HG02981 (cell line): ENCODE results near the gene EXOC4.
"Not testable (repeated sequence)": the region's sequence is repeated elsewhere in the genome, so short reads cannot be mapped to it uniquely, and the experiment has no call there.

Source experiments
- ATAC-seq: cut with Tn5 transposase; IDR thresholded peaks from one replicate; pipeline ENCODE4 v1.9.1; 2021; ENCODE audit warnings: mild to moderate bottlenecking, moderate library complexity; ENCODE audit not compliant: unreplicated experiment

Gene EXOC4

DNA sequence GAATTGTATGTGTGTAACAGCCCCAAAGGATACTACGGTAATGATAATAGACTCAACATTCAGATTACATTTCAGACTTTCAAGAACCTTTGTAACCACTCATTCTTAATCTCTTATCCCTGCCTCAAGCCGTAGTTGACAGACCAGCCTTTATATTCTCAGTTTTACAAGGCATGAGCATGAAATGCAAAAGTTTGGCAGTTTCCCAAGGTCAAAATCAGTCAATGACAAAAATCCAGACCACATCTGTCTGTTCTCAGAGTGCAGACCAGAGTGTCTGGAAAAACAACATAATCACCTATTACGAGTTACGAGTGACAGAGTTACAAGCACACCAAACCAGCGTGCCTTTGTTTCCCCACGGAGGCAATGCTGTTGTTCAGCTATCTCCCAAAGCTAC is 695.7 kb downstream of the EXOC4 start:
- ATAC-seq, result no peak

DNA sequence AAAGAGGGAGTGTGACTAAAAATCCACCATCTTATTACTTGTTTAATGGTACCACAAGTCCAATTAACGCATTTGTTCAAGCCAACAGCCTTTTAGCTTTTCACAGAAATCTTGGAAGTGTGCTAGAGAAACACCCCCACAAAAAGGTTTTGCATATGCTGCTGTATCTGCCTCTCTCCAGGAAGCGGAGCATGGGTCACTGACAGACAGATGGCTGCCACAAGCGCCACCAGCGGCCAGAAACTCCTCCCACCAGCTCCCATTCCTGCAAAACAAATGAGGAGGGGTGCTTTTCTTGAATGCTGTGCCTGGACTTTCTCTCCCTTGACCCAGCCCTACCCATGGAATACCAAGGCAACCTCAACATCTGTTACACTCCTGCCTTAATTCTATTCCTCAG is 698.0 kb downstream of the EXOC4 start:
- ATAC-seq, result no peak

DNA sequence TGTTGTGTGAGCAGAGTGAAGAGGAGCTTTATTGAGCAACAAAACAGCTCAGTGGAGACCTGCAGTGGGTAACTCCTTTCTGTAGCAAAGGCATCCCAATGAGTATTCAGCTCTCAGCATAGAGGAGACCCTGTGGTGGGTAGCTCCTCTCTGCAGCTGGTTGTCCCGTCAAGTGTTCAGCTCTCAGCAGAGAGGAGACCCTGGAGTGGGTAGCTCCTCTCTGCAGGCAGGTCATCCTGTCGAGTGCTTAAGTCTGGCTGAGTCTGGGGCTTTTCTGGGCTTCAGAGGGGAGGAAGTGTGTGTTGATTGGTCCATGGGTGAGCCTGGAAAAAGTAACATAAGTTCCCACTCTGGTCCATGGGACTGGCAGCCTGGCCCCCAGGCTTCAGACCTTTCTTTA is 702.3 kb downstream of the EXOC4 start:
- ATAC-seq, result no peak

DNA sequence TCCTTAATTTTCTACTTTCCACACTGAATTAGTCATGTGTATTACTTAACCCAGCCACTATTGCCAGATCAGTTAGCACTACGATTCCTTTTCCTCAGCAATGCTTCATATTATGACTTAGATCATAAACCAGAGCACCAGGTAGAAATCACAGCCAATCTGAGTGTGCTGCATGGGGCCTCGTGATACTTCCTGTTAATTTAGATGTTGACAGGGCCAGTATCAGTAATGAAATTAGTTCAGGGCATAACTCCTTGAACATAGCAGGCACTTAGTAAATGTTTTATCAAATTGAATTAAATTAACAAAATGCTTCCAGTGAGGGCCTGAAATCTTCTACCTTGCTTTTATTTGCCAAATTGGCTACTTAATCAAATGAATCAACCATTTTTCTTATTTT is 705.0 kb downstream of the EXOC4 start:
- ATAC-seq, result no peak

DNA sequence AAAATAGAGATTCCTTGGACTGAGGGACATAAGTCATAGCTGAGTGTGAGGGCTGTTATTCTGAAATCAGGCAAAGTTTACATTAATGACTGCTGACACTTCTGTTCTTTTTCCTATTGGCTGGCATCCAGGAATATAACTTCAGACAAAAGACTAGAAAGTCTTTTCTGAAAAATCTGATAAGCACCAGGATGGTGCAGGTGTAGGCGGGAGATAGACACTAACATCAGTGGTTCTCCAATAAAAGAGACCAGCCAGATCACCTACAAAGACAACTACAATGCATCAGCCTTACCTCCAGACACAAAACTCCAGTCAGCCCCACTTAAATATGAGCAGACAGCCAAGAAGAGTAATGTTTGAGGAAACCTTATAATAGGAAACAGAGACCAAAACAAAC is 705.9 kb downstream of the EXOC4 start:
- no peak for ATAC-seq

DNA sequence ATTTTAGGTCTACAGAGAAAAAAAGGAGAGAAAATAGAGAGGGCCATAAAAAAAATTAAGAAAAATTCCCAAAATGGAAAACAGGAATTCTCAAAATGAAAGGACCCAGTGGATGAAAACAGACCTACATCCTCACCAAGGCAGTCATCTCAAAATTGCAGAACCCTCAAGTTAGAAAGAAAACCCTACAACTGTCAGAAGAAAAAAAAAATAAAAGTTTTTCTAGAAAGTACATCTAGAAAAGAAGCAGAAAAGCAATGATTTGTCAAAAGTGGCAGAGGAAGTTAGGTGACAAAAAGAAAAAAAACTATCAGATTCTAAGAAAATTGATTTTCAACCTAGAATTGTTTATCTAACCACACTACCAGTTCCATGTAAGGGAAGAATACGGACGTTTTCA is 706.6 kb downstream of the EXOC4 start:
- no peak for ATAC-seq

DNA sequence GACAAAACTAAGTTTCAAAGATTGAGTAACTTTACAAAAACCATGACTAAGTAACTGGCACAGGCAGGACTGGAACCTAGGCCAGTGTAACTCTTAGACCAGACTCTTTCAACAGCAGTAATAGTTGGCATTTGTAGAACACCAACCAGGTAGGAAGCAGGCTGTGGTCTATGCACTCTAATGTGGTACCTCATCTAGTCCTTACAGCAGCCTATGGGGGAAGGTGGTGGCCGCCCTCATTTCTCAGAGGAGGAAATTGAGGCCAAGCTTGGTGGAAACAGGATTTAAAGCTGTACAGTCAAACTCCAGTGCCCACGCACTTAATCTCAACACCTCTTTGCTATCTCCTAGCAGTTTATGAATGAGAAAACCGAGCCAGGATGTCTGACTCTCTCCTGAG is 708.8 kb downstream of the EXOC4 start:
- no peak for ATAC-seq

DNA sequence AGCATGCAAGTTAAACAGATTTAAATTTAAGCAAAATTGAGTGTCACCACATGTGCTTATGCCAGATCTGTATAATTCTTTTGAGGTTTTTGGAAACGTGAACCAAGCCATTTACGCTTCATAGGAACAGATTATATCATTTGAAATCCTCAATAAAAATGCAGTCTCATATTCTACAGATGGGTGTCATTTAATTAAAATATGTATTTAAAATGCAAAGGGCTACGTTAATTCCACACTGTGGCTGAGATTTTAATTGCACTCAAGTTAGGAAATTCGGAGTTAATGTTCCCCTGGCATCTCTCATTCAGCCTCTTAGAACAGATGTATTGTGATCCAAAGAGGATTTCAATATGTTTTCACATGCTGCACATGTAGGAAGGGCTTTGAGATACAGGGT is 709.8 kb downstream of the EXOC4 start:
- ATAC-seq, result no peak

DNA sequence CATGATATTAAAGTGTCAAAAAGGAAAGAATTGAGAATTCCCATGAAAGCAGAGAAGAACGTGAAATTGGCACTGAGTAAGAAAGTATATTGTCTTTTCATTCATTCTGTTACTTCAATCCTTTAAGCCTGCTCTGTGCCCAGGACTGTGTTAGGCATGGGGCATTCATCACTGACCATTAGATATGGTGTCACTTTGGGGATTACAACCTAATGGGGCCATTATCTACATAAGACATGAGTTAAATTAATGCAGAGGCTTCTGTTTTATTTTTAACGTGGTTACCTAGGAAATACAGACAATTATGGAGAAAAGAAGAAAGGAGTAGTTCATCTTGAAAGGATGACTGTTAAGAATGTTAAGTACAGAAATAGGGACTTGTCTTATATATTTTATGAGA is 710.8 kb downstream of the EXOC4 start:
- no peak for ATAC-seq

DNA sequence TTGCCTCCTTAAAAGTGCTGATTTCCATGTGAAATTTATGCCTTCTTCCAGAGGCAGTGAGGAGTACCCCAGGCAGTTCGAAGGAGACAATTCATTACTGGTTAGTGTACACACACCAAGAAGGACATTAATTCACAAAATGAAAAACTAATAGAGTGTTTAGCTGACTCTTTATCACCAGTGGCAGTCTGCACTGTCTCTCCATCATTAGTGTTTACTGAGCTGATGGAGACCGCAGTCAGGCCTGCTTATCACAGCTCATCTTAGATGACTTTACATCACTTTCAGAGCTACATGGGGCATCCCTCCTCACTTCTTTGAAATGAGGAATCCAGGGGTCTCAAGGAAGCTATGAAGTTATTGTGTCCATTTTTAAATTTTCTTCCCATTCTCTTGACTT is 718.7 kb downstream of the EXOC4 start:
- ATAC-seq, result no peak

DNA sequence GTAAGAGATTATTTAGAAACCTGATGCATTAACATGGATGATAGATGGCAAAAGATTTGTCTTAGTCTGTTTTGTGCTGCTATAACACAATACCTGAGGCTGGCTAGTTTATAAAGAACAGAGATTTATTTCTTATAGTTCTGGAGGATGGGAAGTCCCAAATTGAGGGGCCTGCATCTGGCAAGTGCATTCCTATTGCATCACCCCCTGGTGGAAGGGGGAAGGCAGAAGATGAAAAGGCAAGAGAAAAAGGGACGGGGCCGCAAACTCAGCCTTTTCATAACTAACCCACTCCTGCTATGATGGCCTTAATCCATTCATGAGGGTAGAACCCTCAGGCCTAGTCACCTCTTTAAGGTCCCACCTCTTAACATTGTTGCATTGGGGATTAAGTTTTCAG is 720.8 kb downstream of the EXOC4 start:
- no peak for ATAC-seq

DNA sequence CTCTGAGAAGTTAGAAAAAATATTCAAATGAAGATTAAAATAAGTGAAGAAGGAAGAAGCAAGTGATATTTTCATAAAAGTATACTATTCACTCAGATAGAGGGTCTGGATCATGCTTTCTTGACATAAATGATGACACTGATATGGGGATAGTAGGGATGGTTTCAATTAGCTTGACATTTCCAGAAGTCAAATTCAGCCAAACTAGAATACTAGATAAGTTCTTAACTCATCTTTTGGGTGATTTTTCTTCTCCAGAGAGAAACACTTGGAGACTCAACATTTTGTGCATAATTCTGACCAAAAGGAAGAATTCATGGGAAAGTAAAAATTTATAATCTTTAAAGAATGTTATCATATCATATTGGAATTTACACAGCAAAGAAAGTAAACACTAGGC is 722.3 kb downstream of the EXOC4 start:
- no peak for ATAC-seq

DNA sequence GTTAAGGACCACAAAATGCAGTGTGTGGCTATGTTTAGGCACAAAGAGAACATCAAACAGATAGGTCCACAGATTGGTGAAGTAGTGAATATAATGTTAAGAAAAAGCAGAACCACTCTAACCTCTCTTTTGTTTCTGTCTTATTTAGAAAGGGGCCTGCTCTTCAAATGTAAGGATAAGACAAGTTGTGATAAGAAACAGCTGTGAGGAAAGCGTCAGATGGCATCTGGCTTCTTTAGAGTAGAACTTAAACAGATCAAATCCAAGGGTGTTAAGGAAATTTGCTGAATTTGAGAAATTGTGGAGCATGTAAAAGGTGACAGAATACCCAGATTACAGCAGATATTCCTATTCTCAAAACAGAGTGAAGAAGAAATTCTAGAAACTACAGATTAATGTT is 723.3 kb downstream of the EXOC4 start:
- no peak for ATAC-seq

DNA sequence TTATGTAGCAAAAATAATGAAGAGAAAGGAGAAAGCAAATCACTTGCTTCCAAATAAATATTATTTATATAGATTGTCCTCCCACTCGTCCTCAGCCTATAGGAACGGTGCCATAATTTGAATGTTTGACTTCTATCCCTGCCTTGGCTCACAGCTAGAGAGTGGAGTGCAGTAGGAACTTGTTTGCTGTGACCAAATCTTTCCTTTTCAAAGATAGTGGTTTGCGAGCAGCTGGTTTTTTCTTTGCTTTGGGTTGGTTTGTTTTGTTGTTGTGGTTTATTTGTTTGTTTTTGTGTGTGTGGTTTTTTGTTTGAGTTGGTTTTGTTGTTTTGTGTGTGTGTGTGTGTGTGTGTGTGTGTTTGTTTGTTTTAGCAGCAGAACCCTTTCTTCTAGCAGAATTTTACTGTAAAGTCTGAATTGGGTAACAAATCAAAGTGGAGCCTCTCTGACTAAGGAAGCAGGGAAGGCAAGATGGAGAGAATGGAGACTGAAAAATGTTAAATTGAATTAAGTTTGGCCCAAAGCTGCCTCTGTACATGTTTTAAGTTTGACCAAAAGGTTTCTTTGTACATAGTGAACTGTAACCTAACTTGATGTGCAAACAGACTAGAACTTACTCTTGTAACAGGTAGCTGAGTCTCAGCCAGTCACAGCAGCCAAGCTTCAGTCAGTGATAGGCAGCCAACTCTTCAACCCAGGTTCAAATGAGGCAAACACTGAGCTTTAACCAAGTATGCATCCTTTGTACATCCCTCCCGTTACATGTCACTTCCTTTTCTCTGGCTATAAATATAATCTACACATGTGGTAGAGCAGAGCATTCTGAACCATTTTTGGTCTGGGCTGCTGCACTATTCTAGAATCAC is 724.8 kb downstream of the EXOC4 start:
- no peak for ATAC-seq

DNA sequence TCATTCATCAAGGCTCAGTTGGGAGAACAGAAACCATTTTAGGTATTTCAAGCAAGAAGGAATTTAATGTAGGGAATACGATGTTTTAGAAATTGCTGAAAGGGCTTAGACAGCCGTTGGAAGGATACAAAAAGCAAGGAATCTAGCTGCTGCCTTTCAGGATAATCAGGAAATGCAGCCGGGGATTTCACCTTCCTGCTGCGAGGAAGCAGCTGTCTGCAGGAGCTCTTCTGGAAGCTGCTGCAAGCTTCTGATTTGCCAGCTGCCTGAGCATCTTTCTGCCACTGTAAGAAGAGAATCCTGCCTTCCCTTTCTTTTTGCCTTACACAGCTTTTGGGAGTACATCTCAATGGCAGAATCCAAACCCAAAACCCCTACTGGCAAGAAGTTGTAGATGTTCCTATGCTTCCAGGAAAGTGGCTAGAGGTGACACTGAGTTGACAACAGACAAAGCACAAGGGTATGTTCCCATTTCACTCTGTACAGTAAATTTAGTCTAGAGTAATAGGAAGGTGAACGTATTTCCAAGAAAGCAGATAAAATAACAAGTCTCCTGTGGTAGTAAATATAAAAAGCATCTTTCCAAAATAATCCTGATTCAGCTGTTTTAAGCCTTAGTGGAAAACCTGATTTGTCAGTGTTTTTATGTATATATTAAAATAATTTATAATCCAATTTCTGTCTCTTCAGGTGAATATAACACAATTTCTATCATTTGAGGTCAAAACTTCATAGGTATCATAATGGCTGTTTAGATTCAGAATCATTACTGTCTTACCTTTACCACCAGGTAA is 725.8 kb downstream of the EXOC4 start:
- ATAC-seq, result no peak

DNA sequence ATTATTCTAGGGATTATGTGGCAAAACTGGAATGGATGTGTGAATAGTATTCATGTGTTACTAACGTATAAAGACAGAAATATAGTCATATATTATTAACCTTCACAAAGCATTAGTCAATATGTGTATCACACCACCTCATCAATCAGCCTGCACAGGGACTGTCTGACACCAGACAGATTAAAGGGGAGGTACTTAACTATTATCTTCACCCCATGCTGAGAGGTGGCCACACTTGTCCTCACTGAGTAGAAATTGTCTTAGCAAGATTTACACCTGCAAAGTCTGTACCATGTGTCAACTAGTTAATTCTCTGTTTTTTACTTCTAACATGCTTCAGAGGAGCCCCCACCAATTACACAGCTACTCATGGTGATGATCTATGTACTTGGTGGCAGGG is 727.9 kb downstream of the EXOC4 start:
- no peak for ATAC-seq

DNA sequence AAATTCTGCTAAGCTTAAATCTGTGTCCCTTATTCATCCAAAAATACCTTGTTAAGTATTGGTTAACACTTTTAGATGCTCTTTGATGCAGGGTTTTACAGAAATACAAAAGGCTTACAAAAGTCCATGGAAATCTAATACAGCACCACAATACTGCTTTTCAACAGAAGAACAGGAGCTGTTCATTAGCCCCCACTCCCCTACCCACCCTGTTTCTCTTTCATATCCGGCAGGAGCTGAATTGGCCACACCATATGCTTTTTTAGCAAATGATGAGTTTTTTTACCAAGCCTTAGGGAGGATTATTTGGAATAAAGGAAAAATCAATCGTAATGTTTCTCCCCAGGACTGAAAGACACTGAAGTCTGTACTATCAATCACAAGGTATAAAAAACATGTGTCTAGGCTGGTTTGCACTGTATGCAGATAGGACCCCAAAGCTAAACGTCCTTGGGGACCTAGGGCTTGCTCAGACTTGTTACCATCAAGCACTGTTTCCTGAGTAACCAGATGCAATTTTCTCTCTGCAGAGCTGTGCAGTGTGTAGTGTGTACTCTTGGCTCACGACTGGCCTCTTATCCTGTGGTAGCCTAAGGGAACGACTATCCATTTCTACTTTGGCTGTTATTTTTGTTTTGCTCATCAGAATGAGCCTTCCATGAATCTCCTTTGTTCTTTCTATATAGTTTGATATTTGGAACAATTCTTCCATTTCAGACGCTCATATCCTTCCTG is 731.0 kb downstream of the EXOC4 start:
- ATAC-seq, result no peak

DNA sequence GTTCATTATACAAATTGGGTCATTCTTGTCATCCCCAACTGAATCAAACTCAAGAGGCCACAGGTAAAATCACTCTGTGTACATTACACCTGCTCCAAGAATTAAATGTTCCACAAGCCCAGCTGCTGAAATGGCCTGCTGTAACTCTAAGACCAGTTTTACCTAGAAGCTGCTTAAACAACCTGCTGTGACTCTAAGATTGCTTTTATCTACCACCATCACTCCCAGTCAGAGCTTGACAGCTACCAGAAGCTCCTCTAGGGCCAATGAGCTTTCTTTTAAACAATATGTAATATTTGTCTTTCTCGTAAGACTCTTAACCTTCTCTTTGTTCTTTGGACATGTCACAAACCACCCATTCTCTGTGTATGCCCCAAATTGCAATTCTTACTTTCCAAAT is 732.4 kb downstream of the EXOC4 start:
- no peak for ATAC-seq

DNA sequence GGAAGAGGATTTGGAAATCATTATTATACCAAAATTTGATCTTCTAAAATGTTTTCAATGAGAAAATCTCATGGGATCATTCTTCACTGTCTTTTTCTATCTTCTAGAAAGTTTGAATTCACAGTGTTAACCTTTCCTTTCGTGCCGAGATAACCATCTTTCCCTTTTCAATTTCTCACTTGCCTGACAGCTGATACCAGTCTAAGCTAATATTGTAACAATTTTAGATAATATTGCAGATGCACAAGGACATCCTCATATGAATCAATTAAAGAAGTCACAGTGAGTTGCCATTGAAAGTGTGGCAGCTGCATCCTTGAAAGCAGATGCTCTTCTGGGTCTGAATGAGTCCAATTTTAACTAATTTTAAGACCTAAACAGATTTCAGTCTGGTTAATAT is 734.7 kb downstream of the EXOC4 start:
- ATAC-seq, result no peak

DNA sequence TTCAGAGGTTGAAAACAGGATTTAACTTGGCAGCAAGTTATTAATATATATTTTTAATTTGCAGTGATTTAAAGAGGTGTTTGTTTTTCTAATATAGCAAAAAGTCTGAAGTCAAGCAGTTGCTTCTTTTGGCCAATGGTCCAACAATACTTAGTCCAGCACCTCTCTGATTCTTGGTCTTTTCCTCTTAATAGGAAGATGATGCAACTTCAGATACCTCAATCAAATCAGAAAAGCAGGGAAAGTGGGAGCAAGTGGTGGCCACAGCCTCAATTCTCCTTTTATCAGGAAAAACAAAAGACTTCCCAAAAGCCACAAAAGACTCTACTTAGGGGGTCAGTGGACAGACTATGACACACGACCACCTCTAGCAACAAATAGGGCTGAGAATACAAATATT is 740.7 kb downstream of the EXOC4 start:
- no peak for ATAC-seq

DNA sequence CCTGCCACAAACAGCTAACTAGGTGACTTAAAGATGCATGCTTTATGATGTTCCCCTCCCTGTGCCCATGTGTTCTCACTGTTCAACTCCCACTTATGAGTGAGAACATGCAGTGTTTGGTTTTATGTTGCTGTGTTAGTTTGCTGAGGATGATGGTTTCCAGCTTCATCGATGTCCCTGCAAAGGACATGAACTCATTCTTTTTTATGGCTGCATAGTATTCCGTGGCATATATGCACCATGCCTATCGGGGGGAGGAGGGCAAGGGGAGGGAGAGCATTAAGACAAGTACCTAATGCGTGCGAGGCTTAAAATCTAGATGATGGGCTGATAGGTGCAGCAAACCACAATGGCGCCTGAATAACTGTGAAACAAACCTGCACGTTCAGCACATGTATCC is 741.2 kb downstream of the EXOC4 start:
- ATAC-seq, result not testable (repeated sequence)

DNA sequence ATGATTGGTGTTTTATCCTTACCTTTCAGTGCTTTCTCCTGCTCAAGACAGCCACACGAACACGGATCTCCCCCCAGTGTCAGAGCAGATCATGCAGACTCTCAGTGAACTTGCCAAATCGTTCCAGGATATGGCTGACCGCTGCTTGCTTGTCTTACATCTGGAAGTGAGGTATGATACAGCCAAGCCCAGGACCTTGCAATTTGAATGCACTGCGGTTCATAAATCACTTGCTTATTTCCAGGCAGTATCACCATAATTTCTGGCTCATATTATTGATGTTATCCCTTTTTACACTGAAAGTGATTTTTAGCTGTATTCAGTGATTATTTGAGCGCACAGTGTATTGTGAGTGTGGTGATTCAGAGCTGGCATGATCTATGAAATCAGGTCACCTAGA is 744.6 kb downstream of the EXOC4 start:
- ATAC-seq, result no peak
